ENCODE data around the gene GTF3C1. TPM values are rescaled to one million over a fixed set of nuclear protein-coding genes. Genes with fewer than 3 reads are reported as not detected.

Gene GTF3C1
- polyA plus RNA-seq, 1 donor from 2014 or later, result 54.0 TPM

- Histone ChIP-seq H3K4me2 (ENCODE audit: low read length) (no peak overlapping the region), H2AFZ (ENCODE audit: low read depth, low read length) (no peak overlapping the region), H3K27me3 (ENCODE audit: insufficient read depth, low read depth, low read length) (no peaks in the 10 kb centered on the region), H3K36me3 (ENCODE audit: insufficient read depth, low read length) (peaks cover 9% of the 10 kb centered on the region), H3K9ac (ENCODE audit: low read length) (no peak overlapping the region), H3K27ac (ENCODE audit: low read length) (no peak overlapping the region), H3K4me3 (ENCODE audit: low read length) (no peak overlapping the region), H3F3A (ENCODE audit: insufficient read depth, low read length, poor library complexity, severe bottlenecking) (no peaks in the 10 kb centered on the region), H4K20me1 (ENCODE audit: insufficient read depth) (no peaks in the 10 kb centered on the region), H3K9me3 (ENCODE audit: low read length) (no peaks in the 10 kb centered on the region), H3K79me2 (replicated peaks; ENCODE audit: insufficient read depth, low read length) (no peaks in the 10 kb centered on the region), H3K9me2 (ENCODE audit: insufficient read depth, low read length) (no peaks in the 10 kb centered on the region)
- no peak for TF ChIP-seq TAF1 (IDR thresholded peaks at IDR 0.05; ENCODE audit: low read depth)
- no peak for TF ChIP-seq EZH2 (IDR thresholded peaks at IDR 0.05; ENCODE audit: borderline replicate concordance, insufficient read depth, low read length, poor library complexity, severe bottlenecking)
- no peak for TF ChIP-seq EP300 (conservative IDR thresholded peaks at IDR 0.05; ENCODE audit: poor library complexity, severe bottlenecking)
- TF ChIP-seq RAD21 (conservative IDR thresholded peaks at IDR 0.05), result no peak
- no peak for TF ChIP-seq MXI1 (conservative IDR thresholded peaks at IDR 0.05; ENCODE audit: poor library complexity, severe bottlenecking)
These were observed 37.9 kb downstream of the GTF3C1 start for GRCh38 chr16:27511657-27512448.

DNA sequence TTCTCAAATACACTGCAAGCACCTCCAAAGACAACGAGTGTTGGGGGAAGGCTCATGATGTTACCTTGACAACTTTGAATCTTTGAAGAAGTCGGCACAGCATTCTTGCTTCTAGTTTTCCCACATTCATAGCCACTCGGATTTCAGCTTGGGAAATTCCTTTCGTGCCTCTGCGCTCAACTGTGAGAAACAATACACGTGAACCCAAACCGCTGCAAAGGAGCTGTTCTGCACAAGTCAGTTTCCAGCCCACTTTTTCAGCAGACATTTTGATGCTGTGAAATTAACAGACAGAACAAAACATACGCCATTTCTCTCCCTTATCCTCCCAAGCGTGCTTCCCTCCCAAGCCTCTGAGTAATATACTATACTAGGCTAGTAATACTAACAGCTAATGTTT lies 41.2 kb downstream of the GTF3C1 start:
- no peak for TF ChIP-seq MXI1 (conservative IDR thresholded peaks at IDR 0.05; ENCODE audit: poor library complexity, severe bottlenecking)
- TF ChIP-seq POLR2AphosphoS5 (IDR thresholded peaks at IDR 0.05), result no peak
- no peak for TF ChIP-seq EP300 (conservative IDR thresholded peaks at IDR 0.05; ENCODE audit: poor library complexity, severe bottlenecking)
- no peak for TF ChIP-seq REST (IDR thresholded peaks at IDR 0.05; ENCODE audit: borderline replicate concordance)
- TF ChIP-seq TAF1 (IDR thresholded peaks at IDR 0.05; ENCODE audit: low read depth), result no peak
- TF ChIP-seq, protein P1, sequence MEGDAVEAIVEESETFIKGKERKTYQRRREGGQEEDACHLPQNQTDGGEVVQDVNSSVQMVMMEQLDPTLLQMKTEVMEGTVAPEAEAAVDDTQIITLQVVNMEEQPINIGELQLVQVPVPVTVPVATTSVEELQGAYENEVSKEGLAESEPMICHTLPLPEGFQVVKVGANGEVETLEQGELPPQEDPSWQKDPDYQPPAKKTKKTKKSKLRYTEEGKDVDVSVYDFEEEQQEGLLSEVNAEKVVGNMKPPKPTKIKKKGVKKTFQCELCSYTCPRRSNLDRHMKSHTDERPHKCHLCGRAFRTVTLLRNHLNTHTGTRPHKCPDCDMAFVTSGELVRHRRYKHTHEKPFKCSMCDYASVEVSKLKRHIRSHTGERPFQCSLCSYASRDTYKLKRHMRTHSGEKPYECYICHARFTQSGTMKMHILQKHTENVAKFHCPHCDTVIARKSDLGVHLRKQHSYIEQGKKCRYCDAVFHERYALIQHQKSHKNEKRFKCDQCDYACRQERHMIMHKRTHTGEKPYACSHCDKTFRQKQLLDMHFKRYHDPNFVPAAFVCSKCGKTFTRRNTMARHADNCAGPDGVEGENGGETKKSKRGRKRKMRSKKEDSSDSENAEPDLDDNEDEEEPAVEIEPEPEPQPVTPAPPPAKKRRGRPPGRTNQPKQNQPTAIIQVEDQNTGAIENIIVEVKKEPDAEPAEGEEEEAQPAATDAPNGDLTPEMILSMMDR (IDR thresholded peaks at IDR 0.05; ENCODE audit: poor library complexity, severe bottlenecking), result no peak
- TF ChIP-seq SMC3 (conservative IDR thresholded peaks at IDR 0.05; ENCODE audit: poor library complexity), result no peak
- no peak for TF ChIP-seq RAD21 (conservative IDR thresholded peaks at IDR 0.05)
- no peak for TF ChIP-seq EZH2 (IDR thresholded peaks at IDR 0.05; ENCODE audit: borderline replicate concordance, insufficient read depth, low read length, poor library complexity, severe bottlenecking)
- Histone ChIP-seq H3K27me3 (ENCODE audit: insufficient read depth, low read depth, low read length) (no peaks in the 10 kb centered on the region), H3K27ac (ENCODE audit: low read length) (no peak overlapping the region), H3K9me2 (ENCODE audit: insufficient read depth, low read length) (no peaks in the 10 kb centered on the region), H4K20me1 (ENCODE audit: insufficient read depth) (no peaks in the 10 kb centered on the region), H3K9me3 (ENCODE audit: low read length) (no peaks in the 10 kb centered on the region), H3F3A (ENCODE audit: insufficient read depth, low read length, poor library complexity, severe bottlenecking) (no peaks in the 10 kb centered on the region), H3K79me2 (replicated peaks; ENCODE audit: insufficient read depth, low read length) (no peaks in the 10 kb centered on the region), H3K4me2 (ENCODE audit: low read length) (no peak overlapping the region), H2AFZ (ENCODE audit: low read depth, low read length) (no peak overlapping the region), H3K36me3 (ENCODE audit: insufficient read depth, low read length) (peaks cover 13% of the 10 kb centered on the region), H3K9ac (ENCODE audit: low read length) (no peak overlapping the region), H3K4me3 (ENCODE audit: low read length) (no peak overlapping the region)
